Activated gamma-delta T cell treated with anti-CD3 and anti-CD28 coated beads, Interleukin-2, amount 50 U/mL, for 16 hours (primary cell): ENCODE results near the gene ABO.
"Not testable (repeated sequence)": the region's sequence is repeated elsewhere in the genome, so short reads cannot be mapped to it uniquely, and the experiment has no call there.

Source experiments
- DNase-seq: peaks from one replicate; pipeline ENCODE4 v3.0.0-alpha.2; 2020; ENCODE audit warnings: low read depth

ABO gene

GRCh38 chr9:133275105-133276000, at the start of gene ABO:
Gene ABO, minus strand, starts transcription at chr9:133275201.
- no peak for DNase-seq

- DNase-seq: no peak
Observed at GRCh38 chr9:133323991-133324703, 49.1 kb upstream of the ABO start.

- no peak for DNase-seq
Observed at GRCh38 chr9:133323211-133323610, 48.2 kb upstream of the ABO start.

- no peak for DNase-seq
Observed at GRCh38 chr9:133322701-133323100, 47.7 kb upstream of the ABO start.

GRCh38 chr9:133321411-133321935, 46.5 kb upstream of the ABO start:
- no peak for DNase-seq

GRCh38 chr9:133320421-133320881, 45.5 kb upstream of the ABO start:
- no peak for DNase-seq

GRCh38 chr9:133317551-133317950, 42.5 kb upstream of the ABO start:
- DNase-seq: not testable (repeated sequence)

- no peak for DNase-seq
Observed at GRCh38 chr9:133315997-133316396, 41.0 kb upstream of the ABO start.

GRCh38 chr9:133309608-133310007, 34.6 kb upstream of the ABO start:
- DNase-seq: no peak

GRCh38 chr9:133307301-133307700, 32.3 kb upstream of the ABO start:
- DNase-seq: no peak

GRCh38 chr9:133306242-133307204, 31.5 kb upstream of the ABO start:
- no peak for DNase-seq

- no peak for DNase-seq
Observed at GRCh38 chr9:133305731-133306130, 30.7 kb upstream of the ABO start.

- no peak for DNase-seq
Observed at GRCh38 chr9:133304477-133305377, 29.7 kb upstream of the ABO start.

GRCh38 chr9:133304158-133304470, 29.1 kb upstream of the ABO start:
- DNase-seq: no peak

GRCh38 chr9:133303266-133304157, 28.5 kb upstream of the ABO start:
- no peak for DNase-seq

- no peak for DNase-seq
Observed at GRCh38 chr9:133301253-133302230, 26.5 kb upstream of the ABO start.

GRCh38 chr9:133299996-133300395, 25.0 kb upstream of the ABO start:
- not testable (repeated sequence) for DNase-seq

GRCh38 chr9:133294257-133294656, 19.3 kb upstream of the ABO start:
- no peak for DNase-seq
